Stimulated activated CD8-positive, alpha-beta memory T cell treated with anti-CD3 and anti-CD28 coated beads, Interleukin-12 subunit alpha, Interleukin-12 subunit beta, amount 100 ng/mL, for 24 hours (primary cell): ENCODE data around the gene OMP.

ENCODE experiments used
- DNase-seq: peaks from one replicate; pipeline ENCODE4 v3.0.0-alpha.2; 2020; ENCODE audit errors: extremely low read depth

The OMP gene

DNA sequence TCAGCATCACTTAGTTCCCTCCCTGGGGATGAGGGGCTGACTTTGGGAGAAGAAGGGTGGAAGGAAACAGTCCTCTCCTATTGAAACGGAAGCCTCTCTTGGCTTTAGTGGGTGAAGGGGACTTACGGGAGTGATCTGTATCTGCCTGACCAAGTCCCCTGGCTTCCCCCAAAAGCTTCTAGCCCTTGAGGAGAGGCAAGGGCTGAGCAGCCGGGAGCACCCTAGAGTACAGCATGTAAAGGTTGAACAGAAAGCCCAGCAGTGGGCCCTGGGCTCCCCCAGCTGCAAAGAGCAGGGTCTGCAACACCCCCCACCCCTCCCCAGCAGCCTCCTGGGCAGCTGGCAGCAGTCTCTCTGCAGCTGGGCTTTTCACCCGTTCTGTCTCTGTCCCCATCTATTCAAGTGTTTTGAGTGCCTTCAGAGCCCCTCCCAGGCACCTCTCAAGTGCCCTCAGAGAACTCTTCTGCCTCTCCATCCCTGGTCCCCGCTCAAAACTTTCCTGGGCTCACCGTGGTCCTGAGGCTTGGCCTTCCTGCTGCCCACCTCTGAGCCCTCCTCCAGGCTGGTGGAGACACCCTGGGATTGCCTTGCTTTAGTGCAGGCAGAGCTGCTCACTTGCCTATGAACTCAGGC, 33.2 kb upstream of the OMP start:
- DNase-seq = no peak

DNA sequence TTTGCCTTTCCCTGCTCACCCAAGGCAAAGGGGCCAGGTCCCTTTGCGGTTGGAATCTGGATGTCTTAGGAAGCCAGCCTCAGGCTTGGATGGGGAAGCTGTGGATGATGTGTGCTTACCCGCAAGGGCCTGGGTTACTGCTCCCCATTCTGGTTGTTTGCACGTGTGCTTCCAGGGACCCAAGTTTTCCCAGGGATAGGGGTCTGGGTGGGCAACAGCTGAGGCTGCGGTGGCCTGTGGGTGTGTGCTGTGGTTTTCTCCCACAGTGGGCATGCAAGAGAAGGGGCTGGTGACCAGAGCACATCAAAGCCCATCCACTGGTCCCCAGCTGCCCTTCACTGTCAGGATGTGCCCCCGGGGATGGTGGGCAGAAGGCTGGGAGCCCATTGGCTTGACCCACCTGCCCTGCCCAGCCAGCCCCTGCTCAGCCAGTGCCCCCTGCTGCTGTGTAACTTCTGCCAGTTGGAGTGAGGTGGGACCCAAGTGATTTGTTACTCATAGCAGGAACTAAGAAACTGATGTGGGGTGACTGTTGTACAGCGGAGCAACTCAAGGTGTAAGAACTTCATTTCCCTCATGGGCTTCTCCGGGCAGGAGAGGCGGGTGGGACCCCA, 32.6 kb upstream of the OMP start:
- no peak for DNase-seq

DNA sequence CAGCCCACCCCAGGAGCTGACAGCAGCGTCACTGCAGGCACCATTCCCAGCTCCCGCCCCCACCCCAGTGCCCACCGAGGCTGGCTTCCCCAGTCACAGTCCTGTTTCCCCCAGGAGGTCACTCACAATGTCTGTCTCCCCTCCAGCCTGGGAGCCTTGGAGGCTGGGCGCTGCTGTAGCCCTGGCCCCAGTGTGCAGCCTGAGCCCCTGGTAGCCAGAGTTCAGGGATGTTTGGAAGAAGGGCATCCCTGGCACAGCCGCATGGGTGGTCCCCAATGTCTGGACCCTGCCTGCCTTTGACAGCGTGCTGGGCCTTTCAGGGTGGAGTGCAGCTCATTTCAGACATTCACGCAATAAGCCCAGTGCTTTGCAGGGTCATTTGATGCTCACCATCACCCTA, 31.6 kb upstream of the OMP start:
- DNase-seq = no peak

DNA sequence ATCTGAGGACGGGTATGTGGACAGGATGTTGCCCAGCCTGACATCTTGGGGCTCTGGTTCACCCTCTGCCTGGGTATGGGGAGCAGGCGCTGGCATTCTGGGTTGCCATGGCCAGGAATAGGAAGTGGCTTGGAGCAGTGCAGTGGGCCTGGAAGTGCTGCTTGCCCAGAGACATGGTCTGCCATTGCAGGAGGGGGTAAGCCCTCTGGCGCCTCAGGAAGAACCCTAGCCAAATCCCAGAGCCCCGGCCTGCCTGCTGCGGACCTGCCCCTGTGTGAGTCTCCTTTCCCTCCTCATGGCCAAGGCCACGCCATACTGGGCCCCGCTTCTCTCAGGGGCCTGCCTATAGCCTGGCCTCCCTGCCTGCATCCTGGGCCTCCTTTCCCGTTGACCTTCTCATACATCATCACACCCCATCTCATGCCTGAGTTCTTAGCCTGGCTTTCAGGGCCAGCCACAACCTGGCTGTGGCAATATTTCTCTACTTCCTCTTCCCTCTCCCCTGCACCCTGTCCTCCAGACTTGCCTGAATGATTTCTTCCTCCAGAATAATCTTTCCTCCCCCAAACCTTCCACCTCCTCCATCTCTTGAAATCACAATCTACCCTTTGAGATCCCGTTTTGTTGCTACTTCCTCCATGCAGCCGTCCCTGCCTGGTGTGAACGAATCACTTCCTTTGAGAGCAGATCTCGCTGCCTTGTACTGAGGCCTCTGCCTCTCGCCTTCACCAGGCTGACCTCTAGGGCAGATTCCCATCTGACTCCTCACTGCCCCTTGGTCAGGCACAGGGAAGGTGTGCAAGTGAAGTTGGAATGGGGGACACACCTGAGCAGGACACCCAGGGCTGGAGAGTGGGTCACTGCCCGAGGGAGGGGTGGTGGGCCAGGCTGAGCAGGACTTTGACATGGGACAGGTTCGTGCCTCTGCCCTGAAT, 30.7 kb upstream of the OMP start:
- DNase-seq = no peak

DNA sequence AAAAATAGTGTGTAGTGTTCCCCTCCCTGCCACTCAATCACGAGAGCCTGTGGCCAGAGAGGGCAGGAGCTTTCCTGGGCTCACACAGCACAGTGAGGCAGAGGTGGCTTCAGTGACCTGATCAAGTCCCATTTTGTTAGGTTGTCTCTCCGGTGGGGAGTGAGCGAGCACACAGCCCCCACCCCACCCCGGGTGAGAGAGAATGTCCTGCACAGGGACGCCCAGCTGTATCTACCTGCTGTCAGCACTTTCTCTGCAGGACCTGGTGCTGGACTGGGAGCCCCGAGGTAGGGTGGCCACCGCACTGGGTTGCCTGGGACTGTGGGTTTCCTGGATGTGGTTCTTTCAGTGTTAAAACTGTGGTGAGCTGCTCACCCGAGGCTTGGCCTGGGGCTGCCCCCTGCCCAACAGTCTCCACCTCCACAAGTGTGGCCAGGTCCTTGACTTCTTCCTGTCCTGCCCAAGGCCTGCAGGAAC, 29.8 kb upstream of the OMP start:
- no peak for DNase-seq

DNA sequence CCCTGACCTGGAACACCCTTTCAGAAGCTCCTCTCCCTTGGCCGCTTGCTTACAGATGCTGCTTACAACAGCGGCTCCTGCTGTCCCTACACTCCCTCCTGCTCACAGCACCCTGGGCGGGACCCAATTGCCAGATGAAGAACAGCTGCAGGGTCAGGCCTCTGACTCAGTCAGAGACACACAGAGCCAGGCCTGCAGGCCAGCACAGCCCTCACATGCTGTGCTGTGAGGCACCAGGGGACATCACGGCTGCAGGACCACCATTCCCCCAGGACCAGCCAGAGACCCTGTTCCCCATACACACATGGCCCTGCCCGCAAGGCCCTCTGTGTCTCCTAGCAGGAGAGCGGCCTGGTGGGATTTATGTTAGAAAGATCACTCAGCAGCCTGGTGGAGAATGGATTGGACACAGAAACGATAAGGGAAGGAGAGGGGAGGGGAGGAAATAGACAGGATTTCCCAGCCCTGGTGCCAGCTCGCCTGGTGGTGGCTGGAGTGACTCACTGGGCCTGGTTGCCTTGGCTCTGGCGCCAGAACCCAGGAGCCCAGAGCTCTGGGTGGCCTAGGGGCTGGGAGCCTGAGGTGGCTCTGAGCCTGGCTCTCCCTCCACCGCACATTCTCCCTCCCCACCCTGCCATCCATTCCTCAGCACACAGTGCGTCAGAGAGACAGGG, 29.2 kb upstream of the OMP start:
- no peak for DNase-seq

DNA sequence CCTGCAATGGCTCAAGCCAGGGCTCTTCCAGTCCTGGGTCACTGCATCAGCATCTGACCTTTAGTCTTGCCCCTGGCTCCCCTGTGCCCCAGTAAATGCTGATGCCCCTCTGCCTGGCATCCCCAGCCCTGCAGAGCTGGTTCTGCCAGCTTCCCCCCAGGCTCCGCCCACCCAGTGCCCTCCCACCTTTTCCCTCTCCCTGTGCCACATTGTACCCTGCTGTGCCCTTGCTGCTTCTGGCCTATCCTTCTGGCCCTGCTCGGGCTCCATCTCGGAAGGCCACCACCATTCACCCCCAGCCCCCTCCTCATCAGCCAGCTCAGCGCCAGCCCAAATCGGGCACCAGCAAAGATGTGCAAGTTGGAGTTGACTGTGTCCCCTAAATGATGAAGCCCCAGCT, 28.4 kb upstream of the OMP start:
- DNase-seq = no peak

DNA sequence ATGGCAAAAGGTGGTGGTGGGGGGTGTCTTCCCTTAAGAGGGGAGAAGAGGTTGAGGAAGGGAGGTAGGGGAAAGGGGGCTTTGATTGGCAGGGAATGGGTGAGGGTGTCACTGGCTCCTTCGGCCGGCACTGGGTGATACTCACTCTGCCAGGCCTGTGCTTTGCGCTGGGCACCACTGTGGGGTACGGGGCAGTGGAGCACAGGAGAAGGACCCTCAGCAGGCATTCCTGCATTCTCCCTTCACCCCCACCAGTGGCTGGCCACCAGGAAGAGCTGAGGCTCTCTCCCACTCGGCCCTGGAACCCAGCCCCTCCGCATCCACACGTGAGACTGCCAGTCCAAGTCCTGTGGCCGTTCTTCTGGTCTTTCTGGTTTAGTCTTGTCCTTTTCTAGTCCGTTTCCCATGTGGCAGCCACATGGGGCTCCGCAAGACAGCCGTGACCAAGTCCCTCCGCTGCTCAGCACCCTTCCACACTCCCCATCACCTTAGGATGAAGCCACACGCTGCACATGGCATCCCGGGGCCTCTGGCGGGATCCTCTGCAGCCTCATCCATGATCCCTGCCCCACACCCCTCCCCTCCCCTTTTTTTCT, 27.9 kb upstream of the OMP start:
- no peak for DNase-seq

DNA sequence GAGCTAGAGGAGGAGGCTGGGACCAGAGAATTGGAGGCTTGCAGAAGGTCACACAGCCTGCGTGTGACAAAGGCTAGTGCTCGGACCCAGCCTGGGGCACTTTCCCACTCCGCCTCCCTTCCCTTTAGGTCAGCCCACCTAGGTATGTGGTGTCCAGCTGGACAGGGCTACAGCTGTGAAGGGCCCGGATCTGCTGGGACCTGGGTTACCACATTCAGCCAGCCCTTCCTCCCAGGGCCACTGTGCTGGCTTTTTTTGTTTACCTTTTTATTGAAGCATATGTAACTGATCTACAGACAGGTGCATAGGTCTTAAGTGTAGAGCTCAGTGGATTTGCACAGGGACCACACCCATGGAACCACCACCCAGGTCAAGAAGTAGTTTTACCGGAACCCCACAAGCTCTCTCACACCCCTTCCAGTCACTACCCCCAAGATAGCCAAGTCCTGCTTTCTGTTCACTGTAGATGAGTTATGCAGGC, 27.2 kb upstream of the OMP start:
- DNase-seq = no peak

DNA sequence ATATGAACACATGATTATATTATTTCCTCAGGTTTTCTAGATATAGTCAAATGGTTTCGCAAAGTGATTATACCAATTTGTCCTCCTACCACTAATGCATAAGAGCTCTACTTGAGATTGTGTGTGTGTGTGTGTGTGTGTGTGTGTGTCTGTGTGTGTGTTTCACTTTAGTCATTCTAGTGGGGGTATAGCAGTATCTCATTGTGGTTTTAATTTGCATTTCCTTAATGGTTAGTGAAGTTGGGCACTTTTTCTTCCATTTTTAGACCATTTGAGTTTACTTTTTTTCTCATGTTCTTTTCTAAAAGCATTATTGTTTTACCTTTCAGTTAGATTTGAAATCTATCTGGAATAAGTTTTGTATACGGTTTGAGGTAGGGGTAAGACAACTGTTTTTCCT, 23.0 kb upstream of the OMP start:
- DNase-seq = no peak

DNA sequence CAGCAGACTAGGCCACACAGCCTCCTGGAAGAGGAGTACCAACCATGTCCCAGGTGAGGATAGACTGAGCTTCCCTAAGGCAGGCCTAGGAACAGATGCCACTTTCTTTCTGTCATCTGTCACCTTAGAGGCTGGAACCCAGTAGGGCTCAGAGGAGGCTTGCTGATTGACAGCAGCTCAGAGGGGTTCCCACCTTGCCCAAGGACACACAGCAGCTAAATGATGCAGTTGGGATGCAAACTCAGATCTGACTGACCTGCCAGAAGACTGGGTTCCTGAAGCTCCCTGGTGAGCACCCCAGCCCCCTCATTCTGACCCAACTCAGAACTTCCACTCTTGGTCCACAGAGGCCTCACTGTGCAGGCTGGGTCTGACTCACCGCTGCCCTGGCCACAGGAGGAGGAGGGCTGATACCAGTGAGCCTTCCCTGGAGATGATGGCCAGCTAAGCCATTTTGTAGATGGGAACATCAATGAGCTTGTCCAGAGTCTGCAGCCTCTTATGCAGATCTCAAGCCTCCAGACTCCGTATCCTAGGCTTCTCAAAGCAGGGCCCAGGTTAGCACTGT, 21.9 kb upstream of the OMP start:
- DNase-seq = no peak

DNA sequence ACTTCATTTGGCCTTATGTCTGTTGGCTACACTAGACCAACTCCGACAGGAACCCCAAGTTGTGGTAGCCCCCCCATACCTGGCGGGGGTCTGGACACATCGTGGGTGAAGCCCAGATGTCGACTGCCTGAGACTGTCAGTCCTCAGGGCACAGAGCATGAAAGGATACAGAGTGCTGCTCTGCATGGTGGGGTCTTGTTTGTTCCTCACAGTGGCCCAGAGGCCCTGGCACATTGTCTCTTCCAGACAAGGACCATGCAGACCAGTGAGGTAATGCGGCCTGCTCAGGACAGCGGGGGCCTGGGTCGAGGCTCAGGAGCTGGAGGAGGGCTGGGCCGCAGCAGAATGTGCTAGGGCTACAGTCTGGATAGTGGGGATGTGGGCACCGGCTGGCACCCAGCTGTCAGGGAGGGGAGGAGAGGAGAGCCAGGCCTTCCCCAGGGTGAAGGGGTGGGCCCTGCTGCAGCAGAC, 21.2 kb upstream of the OMP start:
- DNase-seq = no peak

DNA sequence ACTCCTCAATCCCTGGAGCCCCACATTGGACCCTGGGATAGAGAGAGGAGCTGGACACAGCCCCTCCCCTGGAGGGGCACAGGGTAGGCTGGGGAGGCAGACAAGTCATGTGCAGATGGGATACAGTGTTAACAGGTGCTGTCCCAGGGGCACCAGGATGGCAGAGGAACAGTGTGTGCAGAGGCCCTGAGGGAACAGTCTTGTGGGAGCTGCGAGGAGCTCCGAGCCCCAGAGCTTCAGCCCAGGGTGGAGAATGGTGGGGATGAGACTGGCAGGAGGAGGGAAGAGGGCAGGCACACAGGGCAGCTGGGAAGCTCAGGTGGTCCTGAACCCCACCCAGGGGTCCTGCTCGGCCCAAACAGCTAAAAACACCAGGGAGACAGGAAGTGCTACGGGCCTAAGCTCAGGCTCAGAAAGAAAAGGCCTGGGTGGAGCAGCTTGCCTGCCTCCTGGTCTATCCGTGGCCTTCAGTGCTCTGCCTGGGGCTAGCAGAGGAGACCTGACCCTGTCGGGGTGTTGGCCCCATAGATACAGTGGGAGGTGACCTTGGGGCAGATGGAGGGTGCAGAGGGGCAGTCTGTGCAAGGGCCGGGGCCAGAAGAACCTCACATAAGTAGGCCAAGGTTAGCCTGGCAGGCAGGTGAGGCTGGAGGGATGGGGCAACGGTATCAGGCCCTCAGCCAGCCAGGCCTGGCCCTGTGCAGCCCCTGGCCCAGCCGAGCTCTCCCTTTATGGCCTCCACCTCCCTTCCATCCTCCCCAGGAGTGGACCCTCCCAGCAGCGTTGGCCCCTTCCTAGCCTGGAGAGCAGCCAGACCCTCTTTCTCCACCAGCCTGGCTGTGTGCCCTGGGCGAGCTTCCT, 20.4 kb upstream of the OMP start:
- no peak for DNase-seq

DNA sequence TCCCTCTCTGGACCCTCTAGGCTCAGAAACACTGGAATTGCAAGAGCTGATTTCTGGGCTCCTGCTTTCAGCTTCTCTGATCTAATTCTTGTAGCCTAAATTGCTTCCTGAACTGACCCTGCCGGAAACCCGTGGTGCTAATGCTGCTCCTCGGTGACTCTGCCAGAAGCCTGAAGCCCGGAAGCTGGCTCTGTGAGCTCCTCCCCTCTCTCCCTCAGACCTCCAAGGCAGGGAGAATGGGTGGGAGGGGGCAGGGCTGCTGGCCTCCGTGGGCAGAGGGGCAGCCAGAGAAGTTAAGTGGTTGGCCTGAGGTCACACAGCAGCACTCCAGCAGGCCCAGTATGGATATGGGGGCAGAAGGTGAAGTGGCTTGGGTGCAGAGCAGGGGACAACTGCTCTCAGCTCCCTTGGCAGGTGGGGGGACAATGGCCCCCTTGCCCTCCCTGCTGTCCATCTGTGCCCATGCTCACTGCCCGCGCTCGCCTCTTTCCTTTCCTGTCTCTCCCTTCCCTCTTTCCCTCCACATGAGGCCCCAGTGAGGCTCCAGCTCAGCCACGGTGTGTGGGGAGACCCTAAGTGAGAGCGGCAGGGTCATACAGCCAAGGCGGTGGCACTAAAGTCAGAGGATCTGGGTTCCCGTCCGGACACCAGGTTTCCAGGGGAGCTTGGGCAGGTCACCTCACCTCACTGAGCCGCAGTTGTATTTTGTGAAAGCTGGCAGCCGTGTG, 19.6 kb upstream of the OMP start:
- DNase-seq = no peak

DNA sequence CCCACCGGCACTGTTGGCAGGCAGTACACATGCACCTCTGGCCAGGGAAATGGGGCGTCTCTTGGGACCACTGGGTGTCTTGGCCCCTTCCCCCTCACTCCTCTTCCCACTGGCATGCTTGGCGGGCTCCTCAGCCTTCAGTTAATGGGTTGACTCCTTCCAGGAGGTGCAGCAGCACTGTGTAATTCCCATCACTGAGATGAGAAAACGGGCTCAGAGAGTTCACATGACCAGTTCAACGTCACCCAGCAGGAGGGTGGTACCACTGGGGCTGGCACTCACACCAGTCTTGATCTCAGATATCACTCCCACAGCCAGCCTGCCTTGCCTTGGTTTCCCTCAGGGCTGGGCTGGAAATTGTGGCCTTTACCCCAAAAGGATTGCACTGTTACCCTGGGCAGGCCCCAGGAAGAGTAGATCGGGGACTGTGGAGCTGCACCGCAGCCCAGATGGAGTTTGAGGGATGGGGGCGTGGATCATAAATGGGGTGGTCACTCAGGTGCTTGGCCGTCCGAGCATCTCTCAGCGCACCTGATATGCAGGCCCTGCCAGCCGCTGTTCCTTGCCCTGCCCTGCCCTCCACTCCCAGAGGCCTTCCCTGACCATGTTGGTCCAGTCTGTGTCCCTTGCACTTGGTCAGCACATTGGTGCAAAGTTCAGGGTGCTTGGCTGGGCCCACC, 18.9 kb upstream of the OMP start:
- DNase-seq = no peak

DNA sequence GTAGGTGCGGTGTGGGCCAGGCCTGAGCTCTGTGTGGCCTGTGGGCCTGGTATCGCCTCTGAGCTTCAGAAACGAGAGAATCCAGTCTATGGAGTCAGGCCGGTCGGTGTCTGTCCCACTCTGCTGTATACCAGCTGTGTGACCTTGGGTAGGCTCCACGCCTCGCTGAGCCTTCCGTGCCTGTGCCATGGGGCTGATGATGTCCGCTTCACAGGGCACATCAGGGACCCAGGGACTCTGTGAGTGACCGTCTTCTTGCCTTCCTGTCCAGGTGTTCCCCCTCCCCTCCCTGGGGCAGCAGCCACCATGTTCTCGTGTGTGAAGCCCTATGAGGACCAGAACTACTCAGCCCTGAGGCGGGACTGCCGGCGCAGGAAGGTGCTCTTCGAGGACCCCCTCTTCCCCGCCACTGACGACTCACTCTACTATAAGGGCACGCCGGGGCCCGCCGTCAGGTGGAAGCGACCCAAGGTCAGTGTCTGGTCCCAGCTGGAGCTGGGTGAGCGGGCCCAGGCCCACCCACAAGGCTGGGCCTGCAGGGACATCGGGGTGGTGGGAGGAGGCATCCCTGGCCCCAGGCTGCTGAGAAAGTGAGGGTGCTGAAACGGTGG, 18.0 kb upstream of the OMP start:
- DNase-seq = no peak

DNA sequence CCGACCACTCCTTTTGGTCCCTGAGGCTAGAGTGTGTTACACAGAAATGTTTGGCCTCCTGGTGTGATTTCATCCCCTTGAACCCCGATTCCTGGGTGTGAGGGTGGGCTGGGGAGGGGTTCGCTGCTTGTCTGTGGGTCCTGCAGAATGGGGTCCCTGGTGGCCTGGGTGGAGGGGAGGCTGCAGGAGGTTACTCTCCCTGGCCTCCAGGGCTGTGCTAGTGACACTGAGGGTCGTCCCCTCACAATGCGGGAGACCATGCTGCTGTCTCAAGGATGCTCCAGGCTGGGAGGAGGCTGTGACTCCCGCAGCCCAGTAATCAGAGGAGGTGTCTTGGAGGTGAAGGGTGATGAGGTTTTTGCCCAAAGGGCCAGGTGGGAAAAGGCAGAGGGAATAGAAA, 17.0 kb upstream of the OMP start:
- no peak for DNase-seq
